ENCODE data around the gene BHLHE23.
"Not testable (repeated sequence)": the region's sequence is repeated elsewhere in the genome, so short reads cannot be mapped to it uniquely, and the experiment has no call there.

BHLHE23 gene

DNA sequence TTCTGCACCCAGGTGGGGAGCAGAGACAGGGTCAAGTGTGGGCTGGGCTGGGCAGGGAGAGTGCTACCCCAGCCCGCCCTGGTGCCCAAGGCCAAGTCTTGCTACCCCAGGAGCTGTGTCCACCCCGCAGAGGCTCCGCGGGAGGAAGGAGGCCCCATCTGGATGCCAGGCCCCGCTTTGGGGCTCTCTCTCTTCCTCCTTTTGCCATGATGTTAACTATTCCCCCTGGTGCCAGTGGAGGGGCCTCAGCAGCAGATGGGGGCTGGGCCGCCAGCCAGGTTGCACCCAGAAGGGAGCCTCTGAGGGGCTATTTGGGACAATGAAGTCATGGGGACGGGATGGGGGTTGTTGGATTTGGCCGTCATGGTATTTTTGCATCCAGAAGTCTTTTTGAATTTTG lies 45.0 kb downstream of the BHLHE23 start:
- no peak overlapping the region for H3K4me3 ChIP-seq (ENCODE audit: low read depth, low read length)
- TF ChIP-seq, protein P1, sequence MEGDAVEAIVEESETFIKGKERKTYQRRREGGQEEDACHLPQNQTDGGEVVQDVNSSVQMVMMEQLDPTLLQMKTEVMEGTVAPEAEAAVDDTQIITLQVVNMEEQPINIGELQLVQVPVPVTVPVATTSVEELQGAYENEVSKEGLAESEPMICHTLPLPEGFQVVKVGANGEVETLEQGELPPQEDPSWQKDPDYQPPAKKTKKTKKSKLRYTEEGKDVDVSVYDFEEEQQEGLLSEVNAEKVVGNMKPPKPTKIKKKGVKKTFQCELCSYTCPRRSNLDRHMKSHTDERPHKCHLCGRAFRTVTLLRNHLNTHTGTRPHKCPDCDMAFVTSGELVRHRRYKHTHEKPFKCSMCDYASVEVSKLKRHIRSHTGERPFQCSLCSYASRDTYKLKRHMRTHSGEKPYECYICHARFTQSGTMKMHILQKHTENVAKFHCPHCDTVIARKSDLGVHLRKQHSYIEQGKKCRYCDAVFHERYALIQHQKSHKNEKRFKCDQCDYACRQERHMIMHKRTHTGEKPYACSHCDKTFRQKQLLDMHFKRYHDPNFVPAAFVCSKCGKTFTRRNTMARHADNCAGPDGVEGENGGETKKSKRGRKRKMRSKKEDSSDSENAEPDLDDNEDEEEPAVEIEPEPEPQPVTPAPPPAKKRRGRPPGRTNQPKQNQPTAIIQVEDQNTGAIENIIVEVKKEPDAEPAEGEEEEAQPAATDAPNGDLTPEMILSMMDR (IDR thresholded peaks at IDR 0.05; ENCODE audit: low read depth, low read length) = no peak
- no peak for DNase-seq (ENCODE audit: low read depth, low spot score)
- in situ Hi-C loops (cut with HindIII; ENCODE audit: low sequenced_read_pairs) = no loop called here

DNA sequence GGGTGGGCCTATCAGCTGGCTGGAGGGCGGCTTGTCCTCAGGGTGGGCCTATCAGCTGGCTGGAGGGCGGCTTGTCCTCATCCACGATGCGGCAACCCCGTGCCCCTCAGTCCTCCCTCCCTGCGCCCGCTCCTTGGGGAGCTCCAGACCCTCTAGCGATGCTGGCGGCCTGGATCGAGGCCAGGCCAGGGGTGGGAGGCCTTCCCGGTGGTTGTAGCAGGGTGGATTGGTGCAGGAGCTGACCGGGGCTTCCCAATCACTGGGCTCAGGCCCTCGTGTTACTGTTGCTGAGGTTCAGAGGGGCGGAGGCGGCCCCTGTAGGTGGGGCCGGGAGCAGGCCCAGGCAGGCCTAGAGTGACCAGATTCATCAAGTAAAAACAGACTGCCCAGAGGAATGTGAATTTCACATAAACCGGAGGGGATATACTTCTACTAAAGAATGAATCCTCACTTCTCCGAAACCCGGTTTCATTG lies 45.4 kb downstream of the BHLHE23 start:
- TF ChIP-seq, protein P1 (IDR thresholded peaks at IDR 0.05; ENCODE audit: low read depth, low read length) = no peak
- no peak for DNase-seq (ENCODE audit: low read depth, low spot score)
- no peak overlapping the region for H3K4me3 ChIP-seq (ENCODE audit: low read depth, low read length)
- in situ Hi-C loops (cut with HindIII; ENCODE audit: low sequenced_read_pairs) = no loop called here

DNA sequence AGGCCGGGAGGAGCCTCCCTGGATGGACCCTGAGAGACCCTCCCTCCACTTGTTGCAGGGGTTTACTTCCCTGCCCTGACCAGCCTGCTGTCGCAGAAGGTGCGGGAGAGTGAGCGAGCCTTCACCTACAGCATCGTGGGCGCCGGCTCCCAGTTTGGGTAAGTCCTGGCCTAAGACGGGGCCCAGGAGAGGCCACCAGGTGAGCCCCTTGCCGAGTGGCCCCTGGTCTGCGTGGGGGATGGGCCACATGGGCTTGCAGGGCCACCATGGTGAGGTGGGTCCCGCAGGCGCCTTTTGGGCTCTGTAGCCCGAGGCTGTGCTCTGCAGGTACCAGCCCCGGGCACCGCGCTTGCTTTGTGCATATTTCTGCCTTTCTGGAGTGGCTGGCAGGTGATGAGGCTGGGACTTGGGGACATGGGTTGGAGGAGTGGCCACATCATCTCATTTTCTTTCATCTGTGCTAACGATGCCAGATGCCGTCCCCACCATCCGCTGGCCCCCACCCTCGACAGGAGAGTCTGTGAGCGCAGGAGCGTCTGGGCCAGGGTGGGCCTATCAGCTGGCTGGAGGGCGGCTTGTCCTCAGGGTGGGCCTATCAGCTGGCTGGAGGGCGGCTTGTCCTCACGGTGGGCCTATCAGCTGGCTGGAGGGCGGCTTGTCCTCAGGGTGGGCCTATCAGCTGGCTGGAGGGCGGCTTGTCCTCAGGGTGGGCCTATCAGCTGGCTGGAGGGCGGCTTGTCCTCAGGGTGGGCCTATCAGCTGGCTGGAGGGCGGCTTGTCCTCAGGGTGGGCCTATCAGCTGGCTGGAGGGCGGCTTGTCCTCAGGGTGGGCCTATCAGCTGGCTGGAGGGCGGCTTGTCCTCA lies 46.1 kb downstream of the BHLHE23 start:
- H3K4me3 ChIP-seq (ENCODE audit: low read depth, low read length); in situ Hi-C loops (cut with HindIII; ENCODE audit: low sequenced_read_pairs); DNase-seq (ENCODE audit: low read depth, low spot score): not testable (repeated sequence)

DNA sequence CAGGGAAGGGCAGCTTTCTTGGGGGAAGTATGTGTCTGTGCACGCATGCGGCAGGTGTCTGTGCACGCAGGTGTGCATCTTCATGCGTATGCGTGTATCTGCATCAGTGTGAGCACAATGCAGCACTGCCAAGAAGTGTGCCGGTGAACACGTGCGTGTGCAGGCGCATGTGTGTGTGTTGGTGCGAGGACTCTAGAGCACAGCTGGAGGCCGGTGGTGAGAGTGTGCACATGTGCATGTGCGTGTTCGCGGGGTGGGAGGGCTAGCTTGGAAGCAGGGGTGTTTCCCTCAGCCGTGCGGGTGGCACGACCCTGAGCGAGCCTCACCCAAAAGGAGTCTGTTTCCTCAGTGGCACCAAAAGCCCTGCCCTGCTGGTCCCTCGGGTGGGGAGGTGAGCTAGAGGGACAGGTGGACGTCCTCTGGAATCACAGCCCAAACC lies 46.7 kb downstream of the BHLHE23 start:
- TF ChIP-seq, protein P1 (IDR thresholded peaks at IDR 0.05; ENCODE audit: low read depth, low read length) = no peak
- no peak for DNase-seq (ENCODE audit: low read depth, low spot score)
- in situ Hi-C loops (cut with HindIII; ENCODE audit: low sequenced_read_pairs) = no loop called here
- no peak overlapping the region for H3K4me3 ChIP-seq (ENCODE audit: low read depth, low read length)

DNA sequence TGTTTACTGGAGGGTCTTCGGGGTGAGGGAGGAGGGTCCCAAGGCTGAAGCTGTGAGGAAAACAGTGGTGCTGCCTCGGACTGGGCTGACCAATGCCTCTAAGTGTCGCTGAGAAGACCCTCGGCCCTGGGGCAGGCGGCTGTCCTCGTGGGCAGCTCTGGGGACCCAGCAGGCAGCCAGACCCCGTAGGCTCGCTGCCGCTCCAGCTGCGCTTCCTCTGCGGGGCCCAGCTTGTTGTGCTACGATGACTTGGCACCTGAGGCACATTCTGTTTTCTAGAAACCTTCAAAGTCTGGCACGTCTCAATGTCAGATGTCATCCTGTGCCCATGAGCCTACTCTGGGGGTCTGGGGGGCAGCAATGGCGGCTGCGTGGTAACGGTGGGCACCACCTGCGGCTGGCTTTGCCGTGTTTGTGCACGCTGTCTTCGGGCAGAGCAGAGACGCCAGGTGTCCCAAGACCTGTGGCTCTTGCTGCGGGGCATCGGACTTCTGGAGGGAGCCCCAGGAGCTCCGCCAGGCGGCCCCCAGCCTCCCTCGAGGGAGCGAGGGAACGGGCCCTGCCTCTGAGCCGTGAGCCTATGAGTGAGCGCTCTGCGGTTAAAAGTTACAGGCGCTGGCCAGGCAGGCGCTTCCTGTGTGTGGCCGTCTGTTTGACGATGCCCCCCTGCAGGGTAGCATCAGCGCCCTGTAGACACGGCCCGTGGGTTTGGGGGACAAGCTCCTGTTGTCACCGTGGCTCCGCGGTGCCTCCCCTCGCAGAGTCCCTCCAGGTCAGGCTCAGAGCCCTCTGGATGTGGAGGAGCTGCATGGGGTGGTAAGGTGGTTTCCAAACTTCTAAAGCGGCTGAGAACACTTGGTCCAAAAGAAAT lies 47.4 kb downstream of the BHLHE23 start:
- TF ChIP-seq, protein P1 (IDR thresholded peaks at IDR 0.05; ENCODE audit: low read depth, low read length) = no peak
- no peak for DNase-seq (ENCODE audit: low read depth, low spot score)
- in situ Hi-C loops (cut with HindIII; ENCODE audit: low sequenced_read_pairs) = no loop called here
- H3K4me3 ChIP-seq (ENCODE audit: low read depth, low read length) = no peak overlapping the region

DNA sequence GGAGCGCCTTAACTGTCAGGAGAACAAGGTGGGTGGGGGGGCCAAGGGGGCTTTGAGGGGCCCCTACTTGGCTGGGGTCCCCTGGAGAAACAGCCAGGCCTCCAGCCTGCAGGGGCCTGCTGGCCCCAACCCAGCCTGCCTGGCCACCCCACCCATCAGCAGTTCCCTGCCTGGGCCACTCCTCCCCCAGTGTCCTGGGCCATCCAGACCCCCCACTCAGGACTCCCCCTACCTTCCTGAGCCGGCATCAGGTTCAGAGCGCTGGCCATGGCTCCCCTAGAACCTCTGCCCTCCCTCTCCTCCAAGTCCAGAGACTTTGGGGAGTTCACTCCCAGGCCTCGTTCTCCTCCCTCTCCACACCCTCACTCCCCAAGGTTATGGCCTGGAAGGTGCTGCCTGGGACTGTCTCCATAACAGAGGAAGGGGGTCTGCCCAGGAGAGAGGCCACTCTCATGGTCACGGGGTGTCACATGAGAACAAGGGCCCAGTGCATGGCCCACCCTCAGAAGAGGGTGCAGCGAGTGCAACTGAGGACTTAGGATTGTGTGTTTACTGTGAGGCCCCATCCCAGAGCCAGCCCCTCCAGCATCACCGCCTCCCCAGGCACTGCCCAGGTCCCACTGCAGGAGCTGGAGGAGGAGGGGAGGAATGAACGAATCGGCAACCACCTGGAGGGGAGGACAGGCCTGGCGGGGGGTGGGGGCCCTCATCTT lies 48.2 kb downstream of the BHLHE23 start:
- TF ChIP-seq, protein P1 (IDR thresholded peaks at IDR 0.05; ENCODE audit: low read depth, low read length) = no peak
- in situ Hi-C loops (cut with HindIII; ENCODE audit: low sequenced_read_pairs) = no loop called here
- DNase-seq (ENCODE audit: low read depth, low spot score) = no peak
- no peak overlapping the region for H3K4me3 ChIP-seq (ENCODE audit: low read depth, low read length)

Data from astrocyte of the spinal cord (primary cell).